ENCODE results near the gene UMODL1.

The UMODL1 gene

GRCh38 chr21:42088658-42089057 lies 17.5 kb downstream of the UMODL1 start:
- Histone ChIP-seq H3K9me3 (ENCODE audit: control insufficient read depth, low read length) (no peaks in the 10 kb centered on the region), H3K4me3 (ENCODE audit: low read length) (no peak overlapping the region), H3K36me3 (ENCODE audit: control insufficient read depth, insufficient read depth, low read length) (no peaks in the 10 kb centered on the region), H3K9ac (ENCODE audit: low read length) (no peak overlapping the region), H3K27me3 (ENCODE audit: control insufficient read depth, insufficient read depth, low read length) (no peaks in the 10 kb centered on the region), H3K4me1 (ENCODE audit: control insufficient read depth, insufficient read depth, low read length) (peaks cover 28% of the 10 kb centered on the region)

- Histone ChIP-seq H3K36me3 (ENCODE audit: control insufficient read depth, insufficient read depth, low read length) (no peaks in the 10 kb centered on the region), H3K27me3 (ENCODE audit: control insufficient read depth, insufficient read depth, low read length) (no peaks in the 10 kb centered on the region), H3K4me3 (ENCODE audit: low read length) (no peak overlapping the region), H3K9me3 (ENCODE audit: control insufficient read depth, low read length) (no peaks in the 10 kb centered on the region), H3K9ac (ENCODE audit: low read length) (no peak overlapping the region), H3K4me1 (ENCODE audit: control insufficient read depth, insufficient read depth, low read length) (peaks cover 28% of the 10 kb centered on the region)
Measured at GRCh38 chr21:42089093-42089631, 18.0 kb downstream of the UMODL1 start.

GRCh38 chr21:42089665-42090310 lies 18.7 kb downstream of the UMODL1 start:
- Histone ChIP-seq H3K9me3 (ENCODE audit: control insufficient read depth, low read length) (peaks cover 2% of the 10 kb centered on the region), H3K27me3 (ENCODE audit: control insufficient read depth, insufficient read depth, low read length) (no peaks in the 10 kb centered on the region), H3K36me3 (ENCODE audit: control insufficient read depth, insufficient read depth, low read length) (no peaks in the 10 kb centered on the region), H3K4me3 (ENCODE audit: low read length) (no peak overlapping the region), H3K4me1 (ENCODE audit: control insufficient read depth, insufficient read depth, low read length) (peaks cover 28% of the 10 kb centered on the region), H3K9ac (ENCODE audit: low read length) (no peak overlapping the region)

- H3K9me3 ChIP-seq (ENCODE audit: control insufficient read depth, low read length), result peaks cover 3% of the 10 kb centered on the region
- no peak overlapping the region for H3K4me3 ChIP-seq (ENCODE audit: low read length)
- H3K9ac ChIP-seq (ENCODE audit: low read length), result no peak overlapping the region
Measured at GRCh38 chr21:42091899-42092508, 20.9 kb downstream of the UMODL1 start.

GRCh38 chr21:42092771-42093170 lies 21.7 kb downstream of the UMODL1 start:
- Histone ChIP-seq H3K4me3 (ENCODE audit: low read length) (no peak overlapping the region), H3K27me3 (ENCODE audit: control insufficient read depth, insufficient read depth, low read length) (no peaks in the 10 kb centered on the region), H3K9ac (ENCODE audit: low read length) (no peak overlapping the region), H3K4me1 (ENCODE audit: control insufficient read depth, insufficient read depth, low read length) (peaks cover 21% of the 10 kb centered on the region), H3K36me3 (ENCODE audit: control insufficient read depth, insufficient read depth, low read length) (no peaks in the 10 kb centered on the region), H3K9me3 (ENCODE audit: control insufficient read depth, low read length) (peaks cover 3% of the 10 kb centered on the region)

More at GRCh38 chr21:42091899-42092508, 20.9 kb downstream of the UMODL1 start:
- Histone ChIP-seq H3K36me3 (ENCODE audit: control insufficient read depth, insufficient read depth, low read length) (no peaks in the 10 kb centered on the region), H3K27me3 (ENCODE audit: control insufficient read depth, insufficient read depth, low read length) (no peaks in the 10 kb centered on the region), H3K4me1 (ENCODE audit: control insufficient read depth, insufficient read depth, low read length) (peaks cover 14% of the 10 kb centered on the region)

GRCh38 chr21:42093186-42093585 lies 22.1 kb downstream of the UMODL1 start:
- Histone ChIP-seq H3K36me3 (ENCODE audit: control insufficient read depth, insufficient read depth, low read length) (no peaks in the 10 kb centered on the region), H3K4me3 (ENCODE audit: low read length) (no peak overlapping the region), H3K27me3 (ENCODE audit: control insufficient read depth, insufficient read depth, low read length) (no peaks in the 10 kb centered on the region), H3K4me1 (ENCODE audit: control insufficient read depth, insufficient read depth, low read length) (peaks cover 25% of the 10 kb centered on the region), H3K9me3 (ENCODE audit: control insufficient read depth, low read length) (peaks cover 3% of the 10 kb centered on the region), H3K9ac (ENCODE audit: low read length) (no peak overlapping the region)

GRCh38 chr21:42093991-42094421 lies 22.9 kb downstream of the UMODL1 start:
- no peaks in the 10 kb centered on the region for H3K36me3 ChIP-seq (ENCODE audit: control insufficient read depth, insufficient read depth, low read length)
- no peak overlapping the region for H3K9ac ChIP-seq (ENCODE audit: low read length)
- peaks cover 26% of the 10 kb centered on the region for H3K4me1 ChIP-seq (ENCODE audit: control insufficient read depth, insufficient read depth, low read length)
- H3K4me3 ChIP-seq (ENCODE audit: low read length), result no peak overlapping the region
- H3K27me3 ChIP-seq (ENCODE audit: control insufficient read depth, insufficient read depth, low read length), result no peaks in the 10 kb centered on the region
- peaks cover 3% of the 10 kb centered on the region for H3K9me3 ChIP-seq (ENCODE audit: control insufficient read depth, low read length)

GRCh38 chr21:42094811-42095210 lies 23.7 kb downstream of the UMODL1 start:
- Histone ChIP-seq H3K9me3 (ENCODE audit: control insufficient read depth, low read length) (peaks cover 3% of the 10 kb centered on the region), H3K9ac (ENCODE audit: low read length) (no peak overlapping the region), H3K4me3 (ENCODE audit: low read length) (no peak overlapping the region), H3K4me1 (ENCODE audit: control insufficient read depth, insufficient read depth, low read length) (peaks cover 18% of the 10 kb centered on the region), H3K27me3 (ENCODE audit: control insufficient read depth, insufficient read depth, low read length) (no peaks in the 10 kb centered on the region), H3K36me3 (ENCODE audit: control insufficient read depth, insufficient read depth, low read length) (no peaks in the 10 kb centered on the region)

GRCh38 chr21:42095581-42095980 lies 24.5 kb downstream of the UMODL1 start:
- Histone ChIP-seq H3K4me3 (ENCODE audit: low read length) (no peak overlapping the region), H3K27me3 (ENCODE audit: control insufficient read depth, insufficient read depth, low read length) (no peaks in the 10 kb centered on the region), H3K36me3 (ENCODE audit: control insufficient read depth, insufficient read depth, low read length) (no peaks in the 10 kb centered on the region), H3K9me3 (ENCODE audit: control insufficient read depth, low read length) (peaks cover 3% of the 10 kb centered on the region), H3K4me1 (ENCODE audit: control insufficient read depth, insufficient read depth, low read length) (peaks cover 14% of the 10 kb centered on the region), H3K9ac (ENCODE audit: low read length) (no peak overlapping the region)

GRCh38 chr21:42096566-42096965 lies 25.4 kb downstream of the UMODL1 start:
- H3K9me3 ChIP-seq (ENCODE audit: control insufficient read depth, low read length), result peaks cover 3% of the 10 kb centered on the region
- peaks cover 21% of the 10 kb centered on the region for H3K4me1 ChIP-seq (ENCODE audit: control insufficient read depth, insufficient read depth, low read length)
- H3K4me3 ChIP-seq (ENCODE audit: low read length), result no peak overlapping the region
- H3K27me3 ChIP-seq (ENCODE audit: control insufficient read depth, insufficient read depth, low read length), result no peaks in the 10 kb centered on the region
- H3K36me3 ChIP-seq (ENCODE audit: control insufficient read depth, insufficient read depth, low read length), result no peaks in the 10 kb centered on the region
- H3K9ac ChIP-seq (ENCODE audit: low read length), result no peak overlapping the region

- Histone ChIP-seq H3K9ac (ENCODE audit: low read length) (no peak overlapping the region), H3K9me3 (ENCODE audit: control insufficient read depth, low read length) (peaks cover 3% of the 10 kb centered on the region), H3K36me3 (ENCODE audit: control insufficient read depth, insufficient read depth, low read length) (no peaks in the 10 kb centered on the region), H3K27me3 (ENCODE audit: control insufficient read depth, insufficient read depth, low read length) (no peaks in the 10 kb centered on the region), H3K4me3 (ENCODE audit: low read length) (no peak overlapping the region), H3K4me1 (ENCODE audit: control insufficient read depth, insufficient read depth, low read length) (peaks cover 28% of the 10 kb centered on the region)
Measured at GRCh38 chr21:42097274-42097673, 26.2 kb downstream of the UMODL1 start.

GRCh38 chr21:42097860-42098454 lies 26.8 kb downstream of the UMODL1 start:
- peaks cover 3% of the 10 kb centered on the region for H3K9me3 ChIP-seq (ENCODE audit: control insufficient read depth, low read length)
- no peaks in the 10 kb centered on the region for H3K36me3 ChIP-seq (ENCODE audit: control insufficient read depth, insufficient read depth, low read length)
- peak overlapping the region; percentile 36 for H3K9ac ChIP-seq (ENCODE audit: low read length)
- H3K4me3 ChIP-seq (ENCODE audit: low read length), result no peak overlapping the region
- no peaks in the 10 kb centered on the region for H3K27me3 ChIP-seq (ENCODE audit: control insufficient read depth, insufficient read depth, low read length)
- peaks cover 35% of the 10 kb centered on the region for H3K4me1 ChIP-seq (ENCODE audit: control insufficient read depth, insufficient read depth, low read length)
